GM23248 (cell line): ENCODE results near the gene APLF.

Source experiments
- EZH2 ChIP-seq: fragments of 200-600 bp; sonication (generic); IDR thresholded peaks from 2 replicates; pipeline ENCODE4 v1.6.1; 2018; ENCODE audit warnings: antibody characterized with exemption, mild to moderate bottlenecking; ENCODE audit not compliant: insufficient read depth, poor library complexity, severe bottlenecking
- EZH2phosphoT487 ChIP-seq: fragments of 200-600 bp; sonication (generic); IDR thresholded peaks from 2 replicates; pipeline ENCODE4 v1.6.1; 2018; ENCODE audit warnings: antibody characterized with exemption, moderate library complexity, mild to moderate bottlenecking, low read depth; ENCODE audit not compliant: insufficient read depth

- TF ChIP-seq EZH2, result no peak
- TF ChIP-seq EZH2phosphoT487, result no peak
Observed at GRCh38 chr2:68428746-68429145, 38.6 kb upstream of the APLF start.
